Heart right ventricle (tissue), 16 donors: ENCODE results near the gene EBI3. TPM values are rescaled to one million over a fixed set of nuclear protein-coding genes. Genes with fewer than 3 reads are reported as not detected.

Experiments used
- ATAC-seq, 8 donors: fragments of 200-7000 bp; cut with Tn5 transposase; one replicate each; pipeline ENCODE4 v1.9.1; 2020; ENCODE audit warnings: mild to moderate bottlenecking in 8 of 8, moderate library complexity in 8 of 8, moderate number of reproducible peaks in 1 of 8
- DNase-seq, 2 donors: peaks; one replicate each; pipeline ENCODE4 v3.0.0-alpha.2; 2020
- H3K27ac ChIP-seq, 10 donors: fragments of 200-600 bp; sonication (generic) in 2 of 10; one replicate each; pipeline versions ENCODE4 v1.5.0 to v1.8.0; 2020 to 2022; ENCODE audit warnings: mild to moderate bottlenecking in 3 of 10
- H3K27me3 ChIP-seq, 7 donors: fragments of 200-600 bp; one replicate each; pipeline ENCODE4 v1.8.0; 2021 to 2022; ENCODE audit warnings: mild to moderate bottlenecking in 2 of 7
- H3K36me3 ChIP-seq, 9 donors: fragments of 200-600 bp; sonication (generic) in 1 of 9; one replicate each; pipeline versions ENCODE4 v1.5.0 to v1.8.0; 2020 to 2022; ENCODE audit warnings: mild to moderate bottlenecking in 2 of 9
- H3K4me1 ChIP-seq, 9 donors: fragments of 200-600 bp; sonication (generic) in 1 of 9; one replicate each; pipeline versions ENCODE4 v1.5.0 to v1.8.0; 2020 to 2022; ENCODE audit warnings: mild to moderate bottlenecking in 4 of 9
- H3K4me3 ChIP-seq, 10 donors: fragments of 200-600 bp; sonication (generic) in 2 of 10; one replicate each; pipeline versions ENCODE4 v1.5.0 to v1.8.0; 2020 to 2022; ENCODE audit warnings: mild to moderate bottlenecking in 7 of 10, moderate library complexity in 2 of 10
- H3K9me3 ChIP-seq, 11 donors: fragments of 200-600 bp in 10 of 11; sonication (generic) in 2 of 11; one replicate each; pipeline versions ENCODE4 v1.5.0 to v1.8.0; 2013 to 2022; ENCODE audit warnings: mild to moderate bottlenecking in 2 of 11, control low read depth in 1 of 11, moderate library complexity in 1 of 11
- WGBS, 2 donors: extraction: QIAGEN DNeasy Blood & Tissue Kit; methylation state at CpG; one replicate each; pipeline ENCODE4 v1.1.7; 2013; ENCODE audit warnings: inconsistent platforms in 1 of 2; 5-methylcytosine and 5-hydroxymethylcytosine counted together
- intact Hi-C, 10 donors: fragments of 100-400 bp; cut with DNase I; formaldehyde crosslinking; loops; one replicate each; pipeline versions ENCODE4 v1.11.1 to v1.14.2; 2022
- polyA plus RNA-seq, 2 donors: library from polyadenylated mRNA; stranded (reverse); fragments of 200-250 nt; gene quantifications; one replicate each; pipeline ENCODE4 v1.2.3, GENCODE V29; 2013
- total RNA-seq, 10 donors: library from RNA; stranded (reverse); fragmentation: NEBNext Ultra II Directional in 3 of 10; extraction: Animal tissue kit (Norgen Biotek cat#: 25700) in 3 of 10; gene quantifications; one replicate each; pipeline versions ENCODE4 v1.2.1 to v1.2.4, GENCODE V29; 2021 to 2023
- TF ChIP-seq, protein P1 (sequence below), 9 donors: fragments of 200-600 bp; sonication (generic) in 2 of 9; IDR thresholded peaks; one replicate each; pipeline versions ENCODE4 v1.5.0 to v1.8.0; 2021 to 2022; ENCODE audit warnings: antibody characterized with exemption in 9 of 9, mild to moderate bottlenecking in 5 of 9, moderate library complexity in 1 of 9
- donor health status: Arrhythmogenic right ventricular cardiomyopathy.
- donor health status: ischemic (EF 13 %, LVEDD 7.1; RV severe dilation, severe dysfunction).
- donor health status: healthy with polysubstance abuse.
- donor health status: DM: no; HTN: yes; CAD: no.
- donor health status: DM: no; HTN: no; CAD: no.
- donor health status: ischemic (EF 25% LVEDD 6.9; RV normal size, moderate dysfunction).
- donor health status: ischemic (EF 25% LVEDD 5.7; RV mildly dilated, moderate dysfunction).
- donor health status: healthy.
- donor health status: DM: yes; HTN: yes; CAD: no.
- donor health status: Ischemic cardiomyopathy.
- donor health status: ischemic (EF 35%, LVEDD 5.7; RV mildly dilated, moderate dysfunction).
- donor health status: nonischemic (EF 11% LVEDD 7.7; RV severe dilation, severe dysfunction).
- donor health status: DM: yes; HTN: yes; CAD: no.
- donor health status: PGD.
- donor health status: ischemic (EF 29% LVEDD 5.4; RV normal size, mild dysfunction).
- donor health status: nonischemic (EF 23%, LVEDD 6.1; RV moderate dilation, normal function).

EBI3 gene
- total and polyA plus RNA-seq, 12 donors, result 0.49 to 2.4 (median 0.81) TPM; not detected in 4

DNA sequence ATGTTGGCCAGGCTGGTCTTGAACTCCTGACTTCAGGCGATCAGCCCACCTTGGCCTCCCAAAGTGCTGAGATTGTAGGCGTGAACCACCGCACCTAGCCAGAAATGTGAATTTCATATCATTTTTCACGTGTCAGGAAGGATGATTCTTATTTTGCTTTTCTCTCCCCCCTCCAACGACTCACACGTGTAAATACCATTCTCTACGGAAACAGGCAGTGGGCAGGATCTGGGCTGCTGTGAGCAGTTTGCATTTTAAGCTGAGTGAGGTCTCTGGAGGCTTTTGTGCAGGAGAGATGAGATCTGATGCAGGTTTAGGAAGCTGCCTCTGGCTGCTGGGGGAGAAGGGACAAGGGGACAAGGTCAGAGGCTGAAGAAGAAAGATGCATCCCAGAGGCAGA, 35.0 kb upstream of the EBI3 start:
- H3K27ac ChIP-seq, result no peak overlapping the region
- peaks cover 0 to 9% (median 3%) of the 10 kb centered on the region in 9 donors for H3K4me1 ChIP-seq
- peaks cover 22 to 69% (median 60%) of the 10 kb centered on the region in 7 donors for H3K27me3 ChIP-seq
- H3K36me3 ChIP-seq, result no peaks in the 10 kb centered on the region
- ATAC-seq (no peak), DNase-seq (no peak)
- intact Hi-C loops, result no loop called here
- WGBS, 2 donors, result 48 to 50% methylated on average over 7 of the region's 7 CpGs
- H3K4me3 ChIP-seq, result no peak overlapping the region
- TF ChIP-seq, protein P1, sequence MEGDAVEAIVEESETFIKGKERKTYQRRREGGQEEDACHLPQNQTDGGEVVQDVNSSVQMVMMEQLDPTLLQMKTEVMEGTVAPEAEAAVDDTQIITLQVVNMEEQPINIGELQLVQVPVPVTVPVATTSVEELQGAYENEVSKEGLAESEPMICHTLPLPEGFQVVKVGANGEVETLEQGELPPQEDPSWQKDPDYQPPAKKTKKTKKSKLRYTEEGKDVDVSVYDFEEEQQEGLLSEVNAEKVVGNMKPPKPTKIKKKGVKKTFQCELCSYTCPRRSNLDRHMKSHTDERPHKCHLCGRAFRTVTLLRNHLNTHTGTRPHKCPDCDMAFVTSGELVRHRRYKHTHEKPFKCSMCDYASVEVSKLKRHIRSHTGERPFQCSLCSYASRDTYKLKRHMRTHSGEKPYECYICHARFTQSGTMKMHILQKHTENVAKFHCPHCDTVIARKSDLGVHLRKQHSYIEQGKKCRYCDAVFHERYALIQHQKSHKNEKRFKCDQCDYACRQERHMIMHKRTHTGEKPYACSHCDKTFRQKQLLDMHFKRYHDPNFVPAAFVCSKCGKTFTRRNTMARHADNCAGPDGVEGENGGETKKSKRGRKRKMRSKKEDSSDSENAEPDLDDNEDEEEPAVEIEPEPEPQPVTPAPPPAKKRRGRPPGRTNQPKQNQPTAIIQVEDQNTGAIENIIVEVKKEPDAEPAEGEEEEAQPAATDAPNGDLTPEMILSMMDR (IDR thresholded peaks at IDR 0.05), result no peak
- H3K9me3 ChIP-seq, result no peaks in the 10 kb centered on the region

DNA sequence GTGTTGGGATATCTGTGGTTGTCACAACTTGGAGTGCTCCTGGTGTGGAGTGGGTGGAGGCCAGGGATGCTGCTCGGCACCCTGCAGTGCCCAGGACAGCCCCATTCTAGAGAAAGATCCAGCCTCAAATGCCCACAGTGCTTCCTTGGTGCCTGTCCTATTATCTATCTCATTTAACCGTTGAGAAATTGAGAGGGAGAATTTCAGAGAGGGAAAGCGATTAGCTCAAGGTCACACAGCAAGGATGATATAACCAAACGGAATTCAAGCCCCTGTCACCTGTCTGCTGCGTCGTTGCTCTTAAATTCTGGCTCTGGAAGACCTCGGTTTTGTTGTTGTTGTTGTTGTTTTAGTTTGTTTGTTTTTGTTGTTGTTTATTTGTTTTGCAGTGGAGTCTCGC, 33.3 kb upstream of the EBI3 start:
- no peak for ATAC-seq
- H3K4me3 ChIP-seq, result no peak overlapping the region
- peaks cover 22 to 74% (median 67%) of the 10 kb centered on the region in 7 donors for H3K27me3 ChIP-seq

DNA sequence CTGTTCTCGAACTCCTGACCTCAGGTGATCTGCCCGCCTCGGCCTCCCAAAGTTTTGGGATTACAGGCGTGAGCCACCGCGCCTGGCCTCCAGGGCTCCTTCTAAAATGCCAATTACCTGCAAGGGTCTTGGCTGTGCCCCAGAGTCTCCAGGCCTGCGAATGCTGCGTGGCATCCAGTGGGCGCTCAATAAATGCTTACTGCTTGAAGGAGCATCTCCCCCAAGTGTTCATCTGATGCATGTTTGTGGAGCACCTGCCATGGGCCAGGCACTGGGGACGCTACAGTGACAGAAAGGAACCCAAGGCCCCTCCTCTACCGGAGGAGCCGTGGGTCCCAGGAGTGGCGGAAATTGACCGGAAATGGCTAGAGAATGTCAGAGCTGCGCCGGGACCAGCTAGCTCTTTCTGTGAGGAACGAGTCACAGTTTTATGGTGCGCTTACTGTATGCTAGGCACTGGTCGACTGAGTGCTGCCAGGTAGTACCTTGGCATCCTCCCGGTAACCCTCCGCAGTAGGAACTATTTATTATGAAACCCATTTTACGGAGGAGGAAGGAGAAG, 32.7 kb upstream of the EBI3 start:
- TF ChIP-seq, protein P1 (IDR thresholded peaks at IDR 0.05), result no peak
- Histone ChIP-seq H3K36me3 (no peaks in the 10 kb centered on the region), H3K4me3 (no peak overlapping the region), H3K9me3 (no peaks in the 10 kb centered on the region), H3K4me1 (peaks cover 0 to 9% (median 3%) of the 10 kb centered on the region in 9 donors), H3K27me3 (peaks cover 22 to 74% (median 67%) of the 10 kb centered on the region in 7 donors), H3K27ac (no peak overlapping the region)
- ATAC-seq (no peak), DNase-seq (no peak)
- intact Hi-C loops, result no loop called here
- WGBS, 2 donors, result 78 to 80% methylated on average over 22 of the region's 22 CpGs

More for the DNA sequence above, 33.3 kb upstream of the EBI3 start:
- H3K9me3 ChIP-seq, result no peaks in the 10 kb centered on the region
- no peak for DNase-seq
- 78 to 81% methylated on average over 8 of the region's 8 CpGs for WGBS, 2 donors
- H3K4me1 ChIP-seq, result peaks cover 0 to 9% (median 3%) of the 10 kb centered on the region in 9 donors
- intact Hi-C loops, result no loop called here
- H3K27ac ChIP-seq, result no peak overlapping the region
- TF ChIP-seq, protein P1 (IDR thresholded peaks at IDR 0.05), result no peak
- H3K36me3 ChIP-seq, result no peaks in the 10 kb centered on the region

DNA sequence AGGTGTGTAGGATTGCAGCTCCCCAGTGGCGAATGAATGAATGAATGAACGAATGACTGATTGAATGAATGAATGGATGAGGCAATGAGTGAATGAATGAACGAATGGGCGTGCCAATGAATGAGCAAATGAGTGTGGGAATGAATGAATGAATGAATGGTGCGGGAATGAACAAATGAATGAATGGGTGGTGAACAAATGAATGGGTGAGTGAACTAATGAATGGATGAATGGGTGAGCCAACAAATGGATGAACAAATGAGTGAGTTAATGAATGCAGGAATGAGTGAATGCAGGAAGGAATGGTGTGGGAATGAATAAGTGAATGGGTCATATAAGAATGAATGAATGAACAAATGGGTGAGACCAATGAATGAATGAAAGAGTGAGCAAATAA, 32.1 kb upstream of the EBI3 start:
- Histone ChIP-seq H3K4me3 (no peak overlapping the region), H3K27me3 (peaks cover 22 to 72% (median 67%) of the 10 kb centered on the region in 7 donors), H3K9me3 (no peaks in the 10 kb centered on the region), H3K27ac (no peak overlapping the region), H3K4me1 (peaks cover 0 to 9% (median 3%) of the 10 kb centered on the region in 9 donors), H3K36me3 (no peaks in the 10 kb centered on the region)
- ATAC-seq (no peak), DNase-seq (no peak)
- WGBS, 2 donors, result 85% methylated on average over 5 of the region's 5 CpGs
- TF ChIP-seq, protein P1 (IDR thresholded peaks at IDR 0.05), result no peak
- intact Hi-C loops, result no loop called here
